Duodenal mucosa (tissue), 2 donors: ENCODE measurements around the gene GSG1L2.
"Not testable (repeated sequence)": the region's sequence is repeated elsewhere in the genome, so short reads cannot be mapped to it uniquely, and the experiment has no call there.

ENCODE experiments used
- H3K27ac ChIP-seq: one replicate; pipeline ENCODE4 v1.7.0; 2013; ENCODE audit warnings: low read depth, low read length
- H3K27me3 ChIP-seq, 2 donors: one replicate each; pipeline ENCODE4 v1.7.0; 2013; ENCODE audit warnings: low read length in 2 of 2, control low read depth in 1 of 2; ENCODE audit not compliant: insufficient read depth in 2 of 2, control insufficient read depth in 1 of 2
- H3K36me3 ChIP-seq, 2 donors: one replicate each; pipeline ENCODE4 v1.7.0; 2013; ENCODE audit warnings: low read length in 2 of 2, control low read depth in 1 of 2; ENCODE audit not compliant: insufficient read depth in 2 of 2, control insufficient read depth in 1 of 2
- H3K4me1 ChIP-seq, 2 donors: one replicate each; pipeline ENCODE4 v1.7.0; 2013; ENCODE audit warnings: low read length in 2 of 2, control low read depth in 1 of 2; ENCODE audit not compliant: insufficient read depth in 2 of 2, control insufficient read depth in 1 of 2
- H3K4me3 ChIP-seq, 2 donors: one replicate each; pipeline ENCODE4 v1.7.0; 2013; ENCODE audit warnings: low read length in 2 of 2, low read depth in 1 of 2
- H3K9ac ChIP-seq, 2 donors: one replicate each; pipeline ENCODE4 v1.7.0; 2013; ENCODE audit warnings: low read length in 2 of 2, low read depth in 1 of 2
- H3K9me3 ChIP-seq, 2 donors: one replicate each; pipeline ENCODE4 v1.7.0; 2013; ENCODE audit warnings: low read length in 2 of 2, control low read depth in 1 of 2; ENCODE audit not compliant: control insufficient read depth in 1 of 2

GSG1L2 gene

DNA sequence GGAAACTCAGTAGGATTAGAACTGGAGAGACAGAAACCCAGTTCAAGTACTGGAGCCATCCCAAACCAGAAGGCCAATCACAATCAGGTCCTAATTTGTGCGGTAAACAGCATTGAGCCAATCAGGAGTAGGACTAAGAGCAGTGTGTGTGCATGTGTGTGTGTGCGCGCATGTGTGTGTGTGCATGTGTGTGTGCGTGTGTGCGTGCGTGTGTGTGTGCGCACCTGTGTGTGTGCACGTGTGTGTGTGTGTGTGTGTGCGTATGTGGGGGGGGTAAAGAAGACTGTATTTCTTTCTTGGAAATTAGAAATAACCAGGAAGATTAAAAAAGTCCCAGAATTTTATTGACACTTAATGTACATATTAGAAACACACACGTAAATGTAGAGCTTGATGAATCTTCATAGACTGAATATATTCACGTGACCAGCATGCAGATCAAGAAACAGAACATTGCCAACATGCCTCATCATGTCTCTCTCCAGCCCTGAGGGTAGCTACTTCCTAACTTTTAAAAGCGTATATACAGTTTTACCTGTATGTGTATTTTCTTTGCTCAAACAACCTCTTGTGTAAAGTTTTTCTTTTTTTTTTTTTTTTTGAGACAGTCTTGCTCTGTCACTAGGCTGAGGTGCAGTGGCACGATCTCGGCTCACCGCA, 29.6 kb downstream of the GSG1L2 start:
- H3K9ac ChIP-seq: no peak overlapping the region

DNA sequence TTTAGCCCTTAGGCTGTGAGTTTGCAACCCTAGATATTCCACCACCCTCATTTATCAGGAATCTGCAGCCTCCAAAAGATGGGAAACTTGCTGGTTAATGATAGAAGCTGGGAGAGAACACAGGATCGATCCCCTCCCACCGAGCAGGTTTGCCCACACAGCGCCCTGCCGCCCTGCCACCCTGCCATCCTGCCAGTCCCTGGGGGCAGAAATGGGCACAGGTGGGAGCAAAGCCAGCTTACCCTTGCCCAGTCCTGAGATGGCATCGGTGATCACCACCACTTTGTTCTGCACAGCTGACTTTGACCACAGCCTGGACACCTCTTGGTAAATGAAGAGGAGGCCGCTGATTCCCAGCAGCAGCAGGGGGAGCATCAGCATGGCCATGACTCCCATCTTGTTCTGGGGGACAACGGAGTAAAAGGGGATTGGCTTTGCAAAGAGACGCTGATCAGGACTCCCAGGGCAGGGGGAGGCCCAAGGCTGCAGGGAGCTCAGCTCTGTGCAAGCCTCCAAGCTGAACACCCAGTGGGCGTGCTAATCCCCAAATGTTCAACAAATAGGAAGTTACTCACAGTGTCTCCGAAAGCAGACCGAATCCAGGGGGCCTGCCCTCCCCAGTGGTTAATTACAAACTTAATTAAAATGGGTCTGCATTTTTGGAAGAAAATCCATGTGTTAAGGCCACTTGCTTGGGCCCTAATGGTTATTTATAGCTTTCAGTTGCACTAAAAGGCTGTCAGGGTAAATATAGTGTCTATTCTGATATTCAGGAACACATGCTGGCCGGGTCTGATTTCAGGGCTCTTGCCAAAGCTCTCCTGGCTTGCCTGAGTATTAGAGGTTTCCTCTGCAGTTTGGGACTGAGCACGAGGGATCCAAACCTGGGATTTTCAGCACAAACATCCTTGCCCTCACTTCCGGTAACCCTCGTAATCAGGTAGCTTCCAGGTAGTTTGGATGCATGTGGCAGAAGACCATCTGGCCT, 30.7 kb downstream of the GSG1L2 start, which contains the start of gene DHRS7C:
DHRS7C (minus strand) TSS at position 704 of the 988 bp plus-strand sequence; CDS start at position 396, 308 bp downstream.
- Histone ChIP-seq H3K36me3 (no peaks in the 10 kb centered on the region), H3K9ac (no peak within 1 kb of the TSS), H3K27me3 (no peaks in the 10 kb centered on the region), H3K4me1 (no peaks in the 10 kb centered on the region), H3K4me3 (no peak within 1 kb of the TSS), H3K9me3 (no peaks in the 10 kb centered on the region), H3K27ac (no peak within 1 kb of the TSS)

More for the DNA sequence above, 29.6 kb downstream of the GSG1L2 start:
- no peak overlapping the region for H3K4me3 ChIP-seq
- H3K4me1 ChIP-seq: no peaks in the 10 kb centered on the region
- no peaks in the 10 kb centered on the region for H3K36me3 ChIP-seq
- no peak overlapping the region for H3K27ac ChIP-seq
- no peaks in the 10 kb centered on the region for H3K27me3 ChIP-seq
- no peaks in the 10 kb centered on the region for H3K9me3 ChIP-seq

DNA sequence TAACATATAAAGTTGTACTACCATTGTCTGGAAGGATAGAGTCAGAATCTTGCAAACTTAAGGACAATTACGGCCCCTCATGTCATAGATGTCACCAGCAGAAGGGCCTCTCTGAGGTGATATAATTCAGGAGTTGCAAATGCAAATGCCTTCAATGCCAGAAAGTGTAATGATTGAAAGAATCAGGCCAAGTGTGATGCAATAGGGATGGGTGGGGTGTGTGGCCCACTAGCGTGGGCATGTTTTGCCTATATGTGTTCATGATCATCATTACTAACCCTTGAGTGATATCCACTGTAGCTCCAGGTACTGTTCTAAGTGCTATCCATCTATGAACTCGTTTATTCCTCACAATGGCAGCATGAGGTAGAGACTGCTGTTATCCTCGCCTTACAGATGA, 31.6 kb downstream of the GSG1L2 start:
- Histone ChIP-seq H3K4me3 (no peak overlapping the region), H3K9ac (no peak overlapping the region), H3K36me3 (no peaks in the 10 kb centered on the region), H3K27ac (no peak overlapping the region), H3K9me3 (no peaks in the 10 kb centered on the region), H3K4me1 (no peaks in the 10 kb centered on the region), H3K27me3 (no peaks in the 10 kb centered on the region)

DNA sequence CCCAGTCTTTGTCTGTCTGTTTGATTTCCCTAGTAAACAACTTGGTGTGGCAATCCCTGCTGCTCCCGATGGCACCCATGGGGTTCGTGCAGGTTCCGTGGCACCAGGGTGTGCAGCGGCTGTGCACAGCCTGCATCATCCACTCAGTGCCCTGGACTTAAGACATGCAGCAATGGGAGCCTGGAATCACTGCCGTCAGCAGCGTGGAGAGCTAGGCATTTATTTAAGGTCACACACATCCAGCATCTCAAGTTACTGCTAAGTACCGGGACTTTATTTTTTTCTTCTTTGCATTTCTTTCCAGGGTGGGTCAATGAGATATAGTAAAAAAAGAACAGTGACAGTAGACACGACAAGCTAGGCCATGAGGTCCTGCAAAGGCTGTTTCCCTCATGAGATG, 33.3 kb downstream of the GSG1L2 start:
- no peaks in the 10 kb centered on the region for H3K9me3 ChIP-seq
- H3K27ac ChIP-seq: no peak overlapping the region
- H3K4me3 ChIP-seq: no peak overlapping the region
- no peak overlapping the region for H3K9ac ChIP-seq
- no peaks in the 10 kb centered on the region for H3K36me3 ChIP-seq
- no peaks in the 10 kb centered on the region for H3K4me1 ChIP-seq
- no peaks in the 10 kb centered on the region for H3K27me3 ChIP-seq

- H3K27me3 ChIP-seq: peaks cover 0 to 3% of the 10 kb centered on the region in 2 donors
- no peak overlapping the region for H3K27ac ChIP-seq
- no peak overlapping the region for H3K9ac ChIP-seq
- H3K4me3 ChIP-seq: no peak overlapping the region
- no peaks in the 10 kb centered on the region for H3K36me3 ChIP-seq
- H3K9me3 ChIP-seq: no peaks in the 10 kb centered on the region
- H3K4me1 ChIP-seq: no peaks in the 10 kb centered on the region
Observed at GRCh38 chr17:9784544-9784943, 37.3 kb downstream of the GSG1L2 start.

DNA sequence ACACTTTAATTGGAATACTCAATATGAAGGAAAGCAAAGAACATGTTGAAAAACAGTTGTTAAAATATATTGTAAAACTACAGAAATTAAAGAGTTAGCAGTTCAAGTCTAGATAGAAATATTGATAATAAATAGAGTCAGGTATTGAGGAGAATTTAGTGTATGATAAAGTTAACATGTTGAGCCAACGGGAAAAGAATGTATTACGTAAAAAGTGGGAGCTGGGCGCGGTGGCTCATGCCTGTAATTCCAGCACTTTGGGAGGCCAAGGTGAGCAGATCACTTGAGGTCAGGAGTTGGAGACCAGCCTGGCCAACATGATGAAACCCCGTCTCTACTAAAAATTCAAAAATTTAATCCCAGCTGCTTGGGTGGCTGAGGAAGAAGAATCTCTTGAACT, 38.4 kb downstream of the GSG1L2 start:
- H3K27me3 ChIP-seq, H3K4me3 ChIP-seq, H3K36me3 ChIP-seq, H3K9me3 ChIP-seq, H3K27ac ChIP-seq, H3K9ac ChIP-seq, H3K4me1 ChIP-seq: not testable (repeated sequence)

- peaks cover 0 to 3% of the 10 kb centered on the region in 2 donors for H3K27me3 ChIP-seq
- H3K4me3 ChIP-seq: no peak overlapping the region
- no peaks in the 10 kb centered on the region for H3K9me3 ChIP-seq
- H3K27ac ChIP-seq: no peak overlapping the region
- no peaks in the 10 kb centered on the region for H3K4me1 ChIP-seq
- H3K9ac ChIP-seq: no peak overlapping the region
- H3K36me3 ChIP-seq: no peaks in the 10 kb centered on the region
Observed at GRCh38 chr17:9783050-9783449, 38.8 kb downstream of the GSG1L2 start.

GRCh38 chr17:9780552-9780951, 41.3 kb downstream of the GSG1L2 start:
- peaks cover 0 to 3% of the 10 kb centered on the region in 2 donors for H3K27me3 ChIP-seq
- no peaks in the 10 kb centered on the region for H3K36me3 ChIP-seq
- H3K27ac ChIP-seq: no peak overlapping the region
- H3K4me3 ChIP-seq: no peak overlapping the region
- no peaks in the 10 kb centered on the region for H3K9me3 ChIP-seq
- no peaks in the 10 kb centered on the region for H3K4me1 ChIP-seq
- no peak overlapping the region for H3K9ac ChIP-seq

DNA sequence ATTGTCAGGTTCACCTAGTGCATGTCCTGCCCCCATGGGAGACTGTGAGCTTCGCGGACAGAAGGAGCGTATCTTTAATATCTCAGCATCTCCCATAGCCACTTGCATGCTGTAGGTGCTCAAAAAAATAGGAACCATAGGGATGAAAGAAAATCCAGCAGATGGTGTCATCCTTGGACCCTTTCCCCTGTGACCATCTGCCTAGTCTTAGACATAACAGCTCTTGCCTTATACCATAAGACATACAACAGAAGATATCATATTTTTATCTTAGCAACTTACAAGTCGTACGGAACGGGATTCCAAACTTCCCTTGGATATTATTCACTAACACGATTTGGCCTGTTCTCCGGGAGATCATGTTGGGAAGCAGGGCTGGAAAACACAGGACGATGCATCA, 45.0 kb downstream of the GSG1L2 start:
- no peaks in the 10 kb centered on the region for H3K36me3 ChIP-seq
- no peak overlapping the region for H3K4me3 ChIP-seq
- H3K9me3 ChIP-seq: no peaks in the 10 kb centered on the region
- no peak overlapping the region for H3K9ac ChIP-seq
- no peaks in the 10 kb centered on the region for H3K4me1 ChIP-seq
- H3K27me3 ChIP-seq: no peaks in the 10 kb centered on the region
- no peak overlapping the region for H3K27ac ChIP-seq

GRCh38 chr17:9772658-9773057, 49.2 kb downstream of the GSG1L2 start:
- no peaks in the 10 kb centered on the region for H3K4me1 ChIP-seq
- no peak overlapping the region for H3K9ac ChIP-seq
- H3K4me3 ChIP-seq: no peak overlapping the region
- H3K27me3 ChIP-seq: no peaks in the 10 kb centered on the region
- no peaks in the 10 kb centered on the region for H3K9me3 ChIP-seq
- H3K36me3 ChIP-seq: no peaks in the 10 kb centered on the region
- H3K27ac ChIP-seq: no peak overlapping the region
